Activated CD4-positive, alpha-beta memory T cell treated with anti-CD3 and anti-CD28 coated beads for 36 hours (primary cell): ENCODE data around the gene SDK1. TPM values are rescaled to one million over a fixed set of nuclear protein-coding genes. Genes with fewer than 3 reads are reported as not detected.
A peak's percentile ranks its signal among the peaks of the same experiment; 100 is the strongest.

Experiments
- CTCF ChIA-PET: fragments of 350-600 bp; sonication (Branson Sonifier 250); formaldehyde crosslinking; loops from one replicate; lab custom pipeline; 2021; ENCODE audit warnings: antibody characterized with exemption, inconsistent platforms; lab: Charles Lee
- POLR2A ChIA-PET: fragments of 350-600 bp; sonication (Branson Sonifier 250); formaldehyde crosslinking; loops from one replicate; lab custom pipeline; 2021; ENCODE audit warnings: antibody characterized with exemption; lab: Charles Lee
- DNase-seq: peaks from one replicate; pipeline ENCODE4 v3.0.0-alpha.2; 2020
- H3K27ac Mint-ChIP-seq: one replicate; pipeline ENCODE4 v1.8.0; 2021; ENCODE audit warnings: mixed read lengths
- H3K27me3 Mint-ChIP-seq: one replicate; pipeline ENCODE4 v1.8.0; 2021; ENCODE audit warnings: mixed read lengths
- H3K36me3 Mint-ChIP-seq: one replicate; pipeline ENCODE4 v1.8.0; 2021; ENCODE audit warnings: mixed read lengths
- H3K4me1 Mint-ChIP-seq: one replicate; pipeline ENCODE4 v1.8.0; 2021; ENCODE audit warnings: low read depth, mixed read lengths
- H3K4me3 Mint-ChIP-seq: one replicate; pipeline ENCODE4 v1.8.0; 2021; ENCODE audit warnings: mild to moderate bottlenecking, mixed read lengths
- H3K9me3 Mint-ChIP-seq: one replicate; pipeline ENCODE4 v1.8.0; 2021; ENCODE audit warnings: mixed read lengths
- intact Hi-C: fragments of 100-400 bp; cut with micrococcal nuclease; formaldehyde crosslinking; loops from one replicate; pipeline ENCODE4 v1.15.1; 2023
- total RNA-seq, 2 experiments: library from RNA; stranded (reverse); gene quantifications; one replicate each; pipeline ENCODE4 v1.2.3, GENCODE V29; 2021

SDK1 gene
- total RNA-seq, 2 experiments from 2014 or later = 0.14 to 0.24 TPM

DNA sequence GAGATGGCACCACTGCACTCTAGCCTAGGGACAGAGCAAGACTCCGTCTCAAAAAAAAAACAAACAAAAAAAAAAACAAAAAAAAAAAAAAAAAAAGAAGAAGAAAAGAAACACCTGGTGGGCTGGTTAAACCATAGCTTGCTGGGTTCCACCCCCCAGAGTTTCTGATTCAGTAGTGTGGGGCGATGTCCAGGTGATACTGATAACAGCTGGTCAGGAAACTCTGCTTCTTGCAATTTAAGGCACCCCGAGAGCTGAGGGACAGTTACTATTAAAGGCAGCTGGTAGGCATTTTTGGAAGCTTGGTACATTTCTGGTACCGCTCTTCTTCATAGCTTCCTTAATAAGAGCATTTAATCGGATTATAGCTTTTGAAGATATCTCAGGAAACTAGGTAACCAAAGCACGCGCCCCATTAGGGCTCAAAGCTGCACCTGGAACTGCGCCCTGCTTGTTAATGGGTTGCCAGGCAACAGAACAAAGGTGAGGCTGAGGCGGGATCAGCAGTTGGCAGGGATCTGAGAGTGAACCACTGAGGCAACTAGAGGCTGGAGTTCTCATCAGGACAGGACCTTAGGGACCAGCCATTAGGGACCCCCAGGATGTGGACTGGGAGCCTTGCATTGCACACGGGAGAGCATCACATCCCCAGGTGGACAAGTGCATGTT, 6.5 kb upstream of the SDK1 start:
- ChIA-PET POLR2A (no interaction called here), CTCF (no interaction called here)
- intact Hi-C loops = no loop called here
- no peaks in the 10 kb centered on the region for H3K4me1 Mint-ChIP-seq
- no peak overlapping the region for H3K4me3 Mint-ChIP-seq
- no peak for DNase-seq
- H3K9me3 Mint-ChIP-seq = no peaks in the 10 kb centered on the region
- peaks cover 26% of the 10 kb centered on the region for H3K27me3 Mint-ChIP-seq
- H3K36me3 Mint-ChIP-seq = no peaks in the 10 kb centered on the region
- no peak overlapping the region for H3K27ac Mint-ChIP-seq

GRCh38 chr7:3297105-3297819, 3.8 kb upstream of the SDK1 start:
- no peak for DNase-seq
- no peaks in the 10 kb centered on the region for H3K9me3 Mint-ChIP-seq
- H3K36me3 Mint-ChIP-seq = no peaks in the 10 kb centered on the region
- peaks cover 31% of the 10 kb centered on the region for H3K27me3 Mint-ChIP-seq
- ChIA-PET POLR2A (no interaction called here), CTCF (interaction anchor here (0.7 to 1.3 kb wide), 2 partner anchors 128 to 432 kb away, joined by 4 to 5 read pairs; no protein-coding TSS in a partner anchor)
- intact Hi-C loops = no loop called here
- H3K27ac Mint-ChIP-seq = no peak overlapping the region
- H3K4me3 Mint-ChIP-seq = no peak overlapping the region
- peaks cover 10% of the 10 kb centered on the region for H3K4me1 Mint-ChIP-seq

DNA sequence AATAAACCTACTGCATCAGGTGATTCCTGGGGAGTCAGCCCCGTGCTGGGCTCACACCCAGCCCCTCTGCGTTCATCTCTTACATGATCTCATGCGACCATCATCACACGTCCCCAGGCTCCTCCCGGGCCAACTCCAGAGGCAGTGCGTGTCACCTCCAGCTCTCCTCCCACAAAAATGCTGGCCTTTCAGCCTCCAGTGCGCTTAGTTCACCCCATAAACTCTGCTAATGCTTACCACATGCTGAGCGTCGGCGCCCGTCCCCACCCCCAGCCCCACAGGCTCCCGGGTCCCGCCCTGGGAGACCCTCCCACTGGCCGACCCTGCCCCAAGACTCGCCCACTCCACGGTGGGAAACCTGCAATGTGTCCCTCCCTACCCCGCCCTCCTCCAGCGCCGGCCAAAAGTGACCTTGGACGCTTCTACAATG, 816 bp upstream of the SDK1 start:
- POLR2A ChIA-PET = no interaction called here
- Mint-ChIP-seq H3K27me3 (peaks cover 32% of the 10 kb centered on the region), H3K27ac (no peak overlapping the region), H3K9me3 (no peaks in the 10 kb centered on the region), H3K4me1 (peaks cover 13% of the 10 kb centered on the region), H3K4me3 (peak overlapping the region; percentile 37), H3K36me3 (no peaks in the 10 kb centered on the region)
- CTCF ChIA-PET = interaction anchor here (0.7 to 2.0 kb wide), 4 partner anchors 235 to 598 kb away, joined by 3 to 14 read pairs (median 3); no protein-coding TSS in a partner anchor
- peak; percentile 15 for DNase-seq
- intact Hi-C loops = loop anchor here (1.0 to 2.0 kb wide), 3 partner anchors 373 to 597 kb away; no protein-coding TSS in a partner anchor

DNA sequence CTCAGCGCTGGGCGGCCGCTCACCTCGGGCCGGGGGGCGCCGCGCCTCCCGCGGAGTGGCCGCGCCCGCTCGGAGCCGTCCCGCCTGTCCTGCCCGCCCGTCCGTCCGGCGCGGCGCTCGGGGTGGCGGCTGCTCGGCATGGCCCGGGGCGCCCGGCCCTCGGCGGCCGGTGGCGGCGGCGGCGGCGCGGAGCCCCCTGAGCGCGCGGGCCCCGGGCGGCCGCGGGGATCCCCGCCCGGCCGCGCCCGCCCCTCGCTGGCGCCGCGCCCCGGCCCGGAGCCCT, 338 bp downstream of the SDK1 start:
- peaks cover 13% of the 10 kb centered on the region for H3K4me1 Mint-ChIP-seq
- intact Hi-C loops = loop anchor here (2.0 kb wide), 1 partner anchor 437 kb away; no protein-coding TSS in a partner anchor
- DNase-seq = no peak
- POLR2A ChIA-PET = no interaction called here
- peaks cover 31% of the 10 kb centered on the region for H3K27me3 Mint-ChIP-seq
- no peak overlapping the region for H3K27ac Mint-ChIP-seq
- H3K9me3 Mint-ChIP-seq = no peaks in the 10 kb centered on the region
- H3K36me3 Mint-ChIP-seq = no peaks in the 10 kb centered on the region
- no peak overlapping the region for H3K4me3 Mint-ChIP-seq
- CTCF ChIA-PET = interaction anchor here (0.5 to 2.0 kb wide), 9 partner anchors 8 to 598 kb away, joined by 3 to 14 read pairs (median 3); no protein-coding TSS in a partner anchor

DNA sequence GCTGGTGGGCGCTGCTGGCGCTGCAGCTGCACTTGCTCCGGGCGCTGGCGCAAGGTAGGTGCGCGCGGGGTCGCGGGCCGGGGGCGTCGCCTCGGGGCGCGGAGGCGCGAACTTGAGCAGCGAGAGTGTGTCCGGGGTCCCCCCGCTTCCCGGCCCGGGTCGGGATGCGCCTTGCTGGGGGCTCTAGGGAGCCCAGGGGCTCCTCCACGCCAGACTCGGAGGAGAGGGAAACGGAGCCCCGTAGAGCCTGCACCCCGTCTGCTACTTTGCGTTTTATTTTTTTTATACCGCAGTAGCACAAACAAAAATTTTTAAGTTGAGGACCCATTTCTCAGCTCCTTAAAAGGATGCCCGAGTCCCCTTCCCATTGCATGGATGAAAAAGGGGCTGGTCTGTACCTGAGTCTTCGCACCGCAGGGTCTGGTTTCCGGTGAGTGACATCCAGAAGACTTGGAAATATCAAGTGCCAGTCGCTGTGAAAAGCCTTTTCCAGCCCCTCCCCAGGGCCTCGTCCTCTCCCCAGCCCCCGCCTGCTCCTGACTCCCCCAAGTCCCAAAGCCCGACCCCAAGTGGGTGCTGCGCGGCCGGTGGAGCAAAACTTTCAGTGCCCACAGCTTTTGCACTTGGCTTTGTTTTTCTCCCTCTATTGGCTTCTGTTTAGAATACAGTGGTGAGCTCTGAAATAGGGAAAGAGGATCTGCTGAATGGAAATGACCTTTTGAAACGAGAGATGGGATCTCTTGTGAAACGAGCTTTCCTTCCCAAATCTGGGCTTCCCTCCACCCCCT, 973 bp downstream of the SDK1 start:
- intact Hi-C loops = loop anchor here (2.0 kb wide), 2 partner anchors 161 to 437 kb away; no protein-coding TSS in a partner anchor
- Mint-ChIP-seq H3K27me3 (peaks cover 31% of the 10 kb centered on the region), H3K4me1 (peaks cover 13% of the 10 kb centered on the region), H3K27ac (peak overlapping the region; percentile 5), H3K36me3 (no peaks in the 10 kb centered on the region), H3K4me3 (peak overlapping the region; percentile 68), H3K9me3 (no peaks in the 10 kb centered on the region)
- ChIA-PET POLR2A (no interaction called here), CTCF (interaction anchor here (0.5 to 2.0 kb wide), 6 partner anchors 23 to 597 kb away, joined by 3 to 14 read pairs (median 3); no protein-coding TSS in a partner anchor)
- DNase-seq = peak; percentile 18

GRCh38 chr7:3302681-3303320, 1.7 kb downstream of the SDK1 start:
- H3K36me3 Mint-ChIP-seq = no peaks in the 10 kb centered on the region
- H3K27ac Mint-ChIP-seq = no peak overlapping the region
- peaks cover 13% of the 10 kb centered on the region for H3K4me1 Mint-ChIP-seq
- ChIA-PET POLR2A (no interaction called here), CTCF (interaction anchor here (1.0 to 1.4 kb wide), 3 partner anchors 24 to 595 kb away, joined by 3 to 6 read pairs (median 3); no protein-coding TSS in a partner anchor)
- H3K9me3 Mint-ChIP-seq = no peaks in the 10 kb centered on the region
- DNase-seq = no peak
- intact Hi-C loops = loop anchor here (2.0 kb wide), 1 partner anchor 160 kb away; no protein-coding TSS in a partner anchor
- H3K4me3 Mint-ChIP-seq = peak overlapping the region; percentile 68
- H3K27me3 Mint-ChIP-seq = peaks cover 31% of the 10 kb centered on the region

GRCh38 chr7:3304131-3304530, 3.1 kb downstream of the SDK1 start:
- Mint-ChIP-seq H3K4me3 (no peak overlapping the region), H3K4me1 (peaks cover 13% of the 10 kb centered on the region), H3K27ac (no peak overlapping the region), H3K36me3 (no peaks in the 10 kb centered on the region), H3K27me3 (peaks cover 27% of the 10 kb centered on the region), H3K9me3 (no peaks in the 10 kb centered on the region)
- ChIA-PET POLR2A (no interaction called here), CTCF (interaction anchor here (1.6 kb wide), 1 partner anchor 369 kb away, joined by 4 read pairs; no protein-coding TSS in a partner anchor)
- intact Hi-C loops = no loop called here
- DNase-seq = no peak

DNA sequence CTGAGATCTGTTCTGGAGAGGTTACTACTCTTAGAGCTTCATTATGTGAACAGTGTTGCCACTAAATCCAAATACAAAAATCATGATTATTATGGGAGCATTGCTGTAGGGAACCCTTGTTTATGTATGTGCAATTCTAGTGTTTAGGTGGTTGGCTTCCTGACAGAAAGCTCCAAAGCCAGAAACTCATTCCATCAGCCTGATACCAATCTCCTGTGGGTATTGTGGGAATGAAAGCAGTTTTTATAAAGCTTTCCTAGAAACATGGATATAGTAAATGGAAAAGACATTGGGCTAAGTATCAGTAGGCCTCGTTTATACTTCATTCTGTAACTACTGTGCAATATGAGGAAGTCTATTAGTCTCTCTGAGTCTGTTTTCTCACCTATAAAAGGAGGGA, 6.4 kb downstream of the SDK1 start:
- no peaks in the 10 kb centered on the region for H3K9me3 Mint-ChIP-seq

DNA sequence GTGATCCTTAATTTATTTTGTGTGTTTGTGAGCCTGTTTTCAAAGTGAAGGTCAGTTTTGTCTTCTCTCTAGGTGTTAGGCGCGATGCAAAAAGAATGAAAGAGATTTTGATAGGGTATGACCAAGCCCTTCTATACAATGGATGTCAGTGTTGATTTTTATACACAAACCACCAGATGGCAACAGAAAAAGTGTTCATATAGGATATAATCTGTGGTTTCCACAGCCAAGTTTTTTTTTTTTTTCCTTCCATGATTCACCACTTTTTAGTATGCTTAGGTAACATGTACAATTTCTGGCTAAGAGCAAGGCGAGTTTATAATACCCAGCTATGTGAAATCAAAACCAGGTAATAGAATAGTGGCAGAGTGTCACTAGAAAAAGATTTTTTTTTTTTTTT, 8.1 kb downstream of the SDK1 start:
- DNase-seq = no peak
- peaks cover 5% of the 10 kb centered on the region for H3K27me3 Mint-ChIP-seq
- no peak overlapping the region for H3K4me3 Mint-ChIP-seq
- H3K36me3 Mint-ChIP-seq = no peaks in the 10 kb centered on the region
- ChIA-PET POLR2A (interaction anchor here (0.6 kb wide), 1 partner anchor 348 kb away, joined by 3 read pairs; no protein-coding TSS in a partner anchor), CTCF (interaction anchor here (0.6 to 1.4 kb wide), 2 partner anchors 8 to 51 kb away, joined by 5 to 6 read pairs; partner anchors contain the start of gene SDK1)
- intact Hi-C loops = no loop called here
- H3K9me3 Mint-ChIP-seq = no peaks in the 10 kb centered on the region
- no peak overlapping the region for H3K27ac Mint-ChIP-seq
- H3K4me1 Mint-ChIP-seq = no peaks in the 10 kb centered on the region

More for the DNA sequence above, 6.4 kb downstream of the SDK1 start:
- peaks cover 2% of the 10 kb centered on the region for H3K4me1 Mint-ChIP-seq
- no peak overlapping the region for H3K4me3 Mint-ChIP-seq
- no peaks in the 10 kb centered on the region for H3K36me3 Mint-ChIP-seq
- H3K27ac Mint-ChIP-seq = no peak overlapping the region
- intact Hi-C loops = no loop called here
- ChIA-PET POLR2A (no interaction called here), CTCF (no interaction called here)
- peaks cover 17% of the 10 kb centered on the region for H3K27me3 Mint-ChIP-seq
- DNase-seq = no peak

- Mint-ChIP-seq H3K27me3 (peaks cover 5% of the 10 kb centered on the region), H3K4me1 (no peaks in the 10 kb centered on the region), H3K36me3 (no peaks in the 10 kb centered on the region), H3K9me3 (no peaks in the 10 kb centered on the region), H3K4me3 (no peak overlapping the region), H3K27ac (no peak overlapping the region)
- CTCF ChIA-PET = interaction anchor here (1.4 kb wide), 1 partner anchor 9 kb away, joined by 6 read pairs; the partner anchor contains the start of gene SDK1
- DNase-seq = no peak
- intact Hi-C loops = no loop called here
- POLR2A ChIA-PET = no interaction called here
Observed at GRCh38 chr7:3309956-3310355, 8.9 kb downstream of the SDK1 start.

- no peak for DNase-seq
- intact Hi-C loops = no loop called here
- no peak overlapping the region for H3K27ac Mint-ChIP-seq
- CTCF ChIA-PET = no interaction called here
- no peaks in the 10 kb centered on the region for H3K36me3 Mint-ChIP-seq
- H3K4me3 Mint-ChIP-seq = no peak overlapping the region
- peaks cover 5% of the 10 kb centered on the region for H3K27me3 Mint-ChIP-seq
- H3K4me1 Mint-ChIP-seq = no peaks in the 10 kb centered on the region
- no peaks in the 10 kb centered on the region for H3K9me3 Mint-ChIP-seq
- POLR2A ChIA-PET = no interaction called here
Observed at GRCh38 chr7:3310884-3311283, 9.8 kb downstream of the SDK1 start.
